Activated T-cell treated with anti-CD3 and anti-CD28 coated beads, Interleukin-2, amount 50 U/mL, for 1 hour (primary cell): ENCODE measurements around the gene SLC41A2.
A peak's percentile ranks its signal among the peaks of the same experiment; 100 is the strongest.
"Not testable (repeated sequence)": the region's sequence is repeated elsewhere in the genome, so short reads cannot be mapped to it uniquely, and the experiment has no call there.

Source experiments
- DNase-seq: peaks from one replicate; pipeline ENCODE4 v3.0.0-alpha.2; 2020

SLC41A2 gene, protein sequence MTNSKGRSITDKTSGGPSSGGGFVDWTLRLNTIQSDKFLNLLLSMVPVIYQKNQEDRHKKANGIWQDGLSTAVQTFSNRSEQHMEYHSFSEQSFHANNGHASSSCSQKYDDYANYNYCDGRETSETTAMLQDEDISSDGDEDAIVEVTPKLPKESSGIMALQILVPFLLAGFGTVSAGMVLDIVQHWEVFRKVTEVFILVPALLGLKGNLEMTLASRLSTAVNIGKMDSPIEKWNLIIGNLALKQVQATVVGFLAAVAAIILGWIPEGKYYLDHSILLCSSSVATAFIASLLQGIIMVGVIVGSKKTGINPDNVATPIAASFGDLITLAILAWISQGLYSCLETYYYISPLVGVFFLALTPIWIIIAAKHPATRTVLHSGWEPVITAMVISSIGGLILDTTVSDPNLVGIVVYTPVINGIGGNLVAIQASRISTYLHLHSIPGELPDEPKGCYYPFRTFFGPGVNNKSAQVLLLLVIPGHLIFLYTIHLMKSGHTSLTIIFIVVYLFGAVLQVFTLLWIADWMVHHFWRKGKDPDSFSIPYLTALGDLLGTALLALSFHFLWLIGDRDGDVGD

DNA sequence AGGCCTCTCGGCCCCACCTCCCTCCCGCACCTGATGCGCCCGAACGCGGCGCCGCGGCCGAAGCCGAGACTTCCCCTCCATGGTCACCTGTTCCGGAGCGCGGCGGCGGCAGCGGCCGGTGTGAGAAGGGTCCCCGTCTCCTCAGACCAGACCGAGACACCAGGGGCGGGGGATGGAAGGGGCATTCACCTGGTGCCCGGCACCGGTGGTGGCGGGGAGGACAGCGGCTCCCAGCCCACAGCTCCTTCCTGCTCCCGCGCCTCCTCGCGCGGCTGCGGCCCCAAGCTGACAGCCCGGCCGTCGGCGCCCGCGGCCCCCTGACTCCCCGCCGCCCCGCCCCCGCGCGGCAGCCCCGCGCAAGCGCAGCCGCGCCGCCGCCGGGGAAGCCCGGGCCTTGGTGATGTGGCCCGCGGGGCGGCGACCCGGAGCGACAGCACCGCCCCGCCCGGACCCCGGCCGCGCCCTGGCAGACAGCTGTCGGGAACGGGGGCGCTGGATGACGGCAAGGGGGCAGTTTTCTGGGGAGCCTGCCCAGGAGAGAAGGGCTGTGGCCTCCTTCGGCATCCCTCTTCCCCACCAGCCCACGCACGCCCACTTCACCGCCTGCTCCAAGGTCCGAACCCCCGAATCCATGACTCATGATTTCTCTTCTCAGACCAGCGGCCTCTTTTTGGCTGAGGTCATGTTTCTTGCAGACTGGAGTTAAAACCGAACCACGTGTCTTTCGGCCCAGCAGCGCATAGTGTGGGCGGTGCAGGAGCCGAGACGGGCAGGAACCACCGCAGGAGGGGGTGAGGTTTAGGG lies at the start of gene SLC41A2:
SLC41A2 (minus strand) TSS at position 290 of the 804 bp plus-strand sequence. CDS start 29,763 bp downstream, outside the sequence.
- DNase-seq, result peak; percentile 83

DNA sequence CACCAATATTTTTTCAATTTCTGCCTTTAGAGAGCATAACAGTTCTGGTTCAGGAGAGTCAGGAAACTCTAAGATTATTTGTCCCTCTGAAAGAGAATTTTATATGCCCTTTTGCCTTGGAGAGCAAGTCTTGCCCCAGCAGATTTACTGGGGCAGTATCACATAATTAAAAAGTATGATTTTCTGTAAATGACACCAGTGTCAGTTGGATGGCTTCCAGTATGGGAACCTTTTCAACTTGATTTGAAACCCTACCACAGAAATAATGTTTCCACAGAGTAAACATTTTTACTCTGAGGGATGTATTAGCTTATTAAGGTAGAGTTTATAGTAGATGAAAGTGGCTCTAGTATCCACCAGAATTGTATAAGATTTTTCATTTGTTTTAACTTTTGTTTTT lies 43.4 kb upstream of the SLC41A2 start:
- DNase-seq, result no peak

DNA sequence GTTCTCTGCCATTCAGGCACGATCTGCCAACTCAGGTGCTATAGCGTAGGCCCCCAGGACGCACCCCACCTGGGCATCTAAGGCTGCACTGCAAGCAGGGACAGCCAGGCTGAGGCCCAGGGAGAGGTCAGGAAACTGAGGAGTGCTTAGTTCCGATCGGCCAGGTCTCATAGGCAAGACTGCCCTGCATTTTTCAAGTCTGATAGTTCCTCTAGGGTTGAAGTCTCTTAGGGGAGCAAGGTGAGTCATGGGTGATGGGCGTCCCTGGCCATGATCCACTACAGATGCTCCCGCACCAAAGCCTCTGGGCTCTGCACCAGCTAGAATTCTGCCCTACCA lies 41.2 kb upstream of the SLC41A2 start:
- no peak for DNase-seq

DNA sequence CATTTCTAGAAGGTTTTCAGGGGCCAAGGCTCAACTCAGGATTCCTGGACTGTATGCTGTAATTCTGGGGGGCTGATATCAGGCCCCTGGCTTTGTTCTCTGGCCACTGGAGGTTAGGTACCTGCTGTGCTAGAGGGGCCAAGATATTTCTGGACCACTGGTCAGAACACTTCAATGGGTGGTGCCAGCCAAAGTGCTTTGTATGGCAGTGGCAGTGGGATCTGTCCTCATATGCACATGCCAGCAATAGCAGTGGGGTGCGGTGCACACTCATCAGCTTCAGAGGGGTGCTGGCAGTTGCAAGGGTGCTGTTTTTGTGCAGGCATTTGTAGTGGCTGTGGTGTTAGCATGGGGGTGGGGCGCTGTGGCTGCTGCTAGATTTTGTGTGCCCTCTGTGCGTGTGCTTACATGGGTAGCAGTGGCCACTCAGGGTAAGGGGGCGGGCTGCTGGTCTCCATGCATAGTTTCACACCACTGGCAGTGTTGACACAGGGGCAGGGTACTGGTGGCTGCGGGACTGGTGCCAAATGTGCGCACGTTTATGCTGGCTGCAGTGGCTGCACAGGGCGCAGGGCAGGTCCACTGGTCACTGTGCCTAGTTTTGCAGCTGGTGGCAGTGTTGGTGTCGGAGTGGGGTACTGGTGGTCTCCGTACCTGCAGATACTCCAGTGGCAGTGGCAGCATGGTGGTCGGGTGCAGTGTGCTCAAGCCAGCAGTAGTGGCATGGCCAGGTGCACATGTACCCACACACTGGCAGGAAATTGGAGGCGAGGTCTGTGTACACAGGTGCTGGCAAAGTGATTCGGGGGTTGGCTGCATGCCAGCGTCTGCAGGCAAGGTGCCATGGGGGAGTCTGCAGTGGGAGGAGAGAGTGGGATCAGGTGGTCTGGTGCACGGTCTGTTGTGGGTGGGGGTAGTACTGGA lies 40.6 kb upstream of the SLC41A2 start:
- DNase-seq, result no peak

DNA sequence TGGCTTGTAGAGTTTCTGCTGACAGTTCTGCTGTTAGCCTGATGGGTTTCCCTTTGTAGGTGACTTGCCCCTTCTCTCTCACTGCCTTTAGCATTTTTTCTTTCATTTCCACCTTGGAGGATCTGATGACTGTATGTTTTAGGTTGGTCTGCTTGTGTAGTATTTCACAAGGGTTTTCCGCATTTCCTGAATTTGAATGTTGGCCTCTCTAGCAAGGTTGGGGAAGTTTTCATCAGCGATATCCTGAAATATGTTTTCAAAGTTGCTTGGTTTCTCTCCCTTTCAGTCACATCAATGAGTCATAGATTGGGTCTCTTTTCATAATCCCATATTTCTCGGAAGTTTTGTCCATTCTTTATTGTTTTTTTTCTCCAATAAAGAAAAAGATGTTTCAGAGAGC lies 39.5 kb upstream of the SLC41A2 start:
- DNase-seq, result no peak

DNA sequence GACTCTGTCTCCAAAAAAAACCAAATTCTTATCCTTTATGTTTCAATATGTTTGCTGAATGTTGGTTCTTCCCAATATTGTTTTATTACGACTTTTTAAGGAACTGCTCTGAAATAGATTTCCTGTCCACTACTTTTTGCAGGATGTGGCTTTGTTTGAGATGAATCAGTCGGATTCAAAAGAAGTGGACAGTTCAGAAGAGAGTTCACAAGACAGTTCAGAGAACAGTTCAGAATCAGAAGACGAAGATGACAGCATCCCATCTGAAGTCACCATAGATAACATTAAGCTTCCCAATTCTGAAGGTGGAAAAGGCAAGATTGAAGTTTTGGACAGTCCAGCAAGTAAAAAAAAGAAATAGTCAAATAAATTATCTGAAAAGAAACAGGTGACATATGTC lies 36.2 kb upstream of the SLC41A2 start:
- no peak for DNase-seq

DNA sequence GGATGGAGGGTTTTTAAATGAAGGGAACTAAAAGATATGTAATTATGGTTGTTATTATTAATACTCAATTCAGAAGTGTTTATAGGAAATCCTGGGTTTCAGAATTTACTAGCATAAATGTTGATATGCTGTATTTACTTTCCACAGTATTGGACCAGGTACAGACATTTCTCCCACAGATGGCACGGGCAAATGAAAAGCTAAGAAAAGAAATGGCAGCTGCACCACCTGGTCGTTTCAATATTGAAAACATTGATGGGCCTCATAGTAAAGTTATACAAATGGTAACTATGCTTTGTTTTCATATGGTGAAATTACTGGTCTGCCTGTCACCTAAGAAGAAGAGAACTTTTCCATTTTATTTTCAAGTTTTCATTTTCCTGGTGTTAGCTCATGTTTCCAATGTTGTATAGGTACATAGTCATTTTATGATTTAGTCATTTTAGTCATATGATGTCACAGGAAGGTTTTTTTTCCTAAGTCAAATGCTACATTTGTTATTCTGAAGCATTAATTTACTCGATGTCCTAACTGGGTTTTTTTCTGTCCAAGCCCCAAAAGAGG lies 33.6 kb upstream of the SLC41A2 start:
- DNase-seq, result no peak

DNA sequence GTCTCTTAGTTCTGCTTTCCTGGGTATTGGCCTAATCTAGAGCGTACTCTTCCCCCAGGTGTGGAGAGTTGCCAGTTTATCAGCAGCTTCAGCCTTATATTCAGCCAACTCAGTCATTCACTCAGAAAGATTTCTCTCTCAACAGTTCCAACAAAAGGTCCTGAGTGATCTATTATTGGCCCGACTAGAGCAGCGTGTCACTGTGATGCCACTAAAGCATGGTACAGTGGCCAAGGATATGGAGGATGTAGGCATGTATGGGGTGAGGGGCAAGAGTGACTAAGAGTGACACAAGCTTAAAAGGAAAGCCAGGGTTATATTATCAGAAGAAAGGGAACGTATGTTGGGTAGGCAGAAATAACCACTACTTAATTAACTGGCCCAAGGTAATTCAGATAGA lies 32.9 kb upstream of the SLC41A2 start:
- no peak for DNase-seq

DNA sequence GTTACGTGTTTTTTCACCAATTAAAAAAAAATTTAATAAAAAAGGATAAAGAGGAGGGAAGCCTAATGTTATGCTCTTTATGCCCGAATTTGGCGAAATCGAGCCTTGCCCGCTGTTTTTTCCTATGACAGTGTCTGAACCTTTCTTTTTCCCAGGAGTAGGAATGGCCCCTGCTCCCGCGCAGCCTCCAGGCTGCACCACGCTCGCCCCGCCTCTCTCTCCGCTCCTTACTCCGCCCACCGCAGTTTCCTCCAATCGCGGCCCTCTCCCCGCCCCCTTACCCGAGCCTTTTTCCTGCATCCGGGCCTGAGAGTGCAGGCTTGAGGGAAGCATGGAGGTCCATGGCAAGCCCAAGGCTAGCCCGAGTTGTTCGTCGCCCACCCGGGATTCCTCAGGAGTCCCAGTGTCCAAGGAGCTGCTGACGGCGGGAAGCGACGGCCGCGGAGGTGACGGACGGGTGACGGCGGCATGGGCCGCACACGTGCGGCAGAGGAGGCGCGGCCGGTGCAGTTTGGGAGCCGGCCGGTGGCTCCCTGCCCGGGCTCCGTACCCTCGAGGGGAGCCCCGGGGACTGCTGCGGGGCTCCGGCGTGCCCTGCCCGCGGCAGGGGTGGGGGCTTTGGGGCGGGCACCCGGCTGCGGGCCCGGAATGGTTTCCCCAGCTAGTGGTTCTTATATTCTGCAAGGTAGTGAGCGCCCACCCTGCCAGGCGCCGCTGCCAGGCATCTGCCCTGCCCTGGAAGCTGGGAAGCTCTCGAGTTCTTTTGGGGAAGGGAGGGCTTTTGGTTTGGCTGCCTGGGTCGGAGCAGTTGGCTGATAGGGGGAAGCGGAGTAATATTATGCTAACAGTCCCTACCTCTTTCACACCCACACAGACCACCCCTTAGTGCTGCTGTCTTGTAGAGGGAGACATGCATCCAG lies 28.2 kb upstream of the SLC41A2 start, which contains the start of gene NOPCHAP1:
NOPCHAP1 (plus strand) TSS at position 295 of the 920 bp plus-strand sequence; CDS start at position 332, 37 bp downstream.
- peak; percentile 86 for DNase-seq

DNA sequence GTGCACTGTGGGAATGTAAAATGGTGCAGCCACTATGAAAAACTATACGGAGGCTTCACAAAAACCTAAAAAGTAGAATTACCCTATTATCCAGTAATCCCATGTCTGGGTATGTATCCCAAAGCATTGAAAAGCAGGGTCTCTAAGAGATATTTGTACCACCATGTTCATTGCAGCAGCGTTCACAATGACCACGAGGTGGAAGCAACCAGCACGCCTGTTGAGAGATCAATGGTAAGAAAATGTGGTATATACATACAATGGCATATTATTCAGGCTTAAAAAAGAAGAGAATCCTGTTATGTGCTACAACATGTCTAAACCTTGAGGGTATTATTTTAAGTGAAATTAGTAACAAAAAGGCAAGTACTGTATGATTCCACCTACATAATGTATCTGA lies 27.1 kb upstream of the SLC41A2 start:
- no peak for DNase-seq

DNA sequence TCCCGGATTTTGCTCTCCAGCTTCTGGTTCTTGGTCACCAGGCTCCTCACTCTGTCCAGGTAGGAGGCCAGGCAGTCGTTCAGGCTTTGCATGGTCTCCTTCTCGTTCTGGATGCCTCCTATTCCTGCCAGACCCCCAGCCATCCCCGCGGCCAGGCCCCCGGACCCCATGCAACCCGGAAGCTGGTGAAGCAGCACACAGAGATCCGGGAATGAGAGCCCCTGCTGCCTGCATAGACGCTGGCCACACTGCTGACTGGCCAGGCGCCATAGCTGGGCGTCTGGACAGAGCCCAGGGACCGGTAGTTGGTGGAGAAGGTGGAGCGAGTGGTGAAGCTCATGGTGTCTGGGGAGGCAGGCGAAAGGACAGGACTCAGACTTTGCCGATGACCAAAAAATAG lies 19.6 kb upstream of the SLC41A2 start:
- DNase-seq, result not testable (repeated sequence)

DNA sequence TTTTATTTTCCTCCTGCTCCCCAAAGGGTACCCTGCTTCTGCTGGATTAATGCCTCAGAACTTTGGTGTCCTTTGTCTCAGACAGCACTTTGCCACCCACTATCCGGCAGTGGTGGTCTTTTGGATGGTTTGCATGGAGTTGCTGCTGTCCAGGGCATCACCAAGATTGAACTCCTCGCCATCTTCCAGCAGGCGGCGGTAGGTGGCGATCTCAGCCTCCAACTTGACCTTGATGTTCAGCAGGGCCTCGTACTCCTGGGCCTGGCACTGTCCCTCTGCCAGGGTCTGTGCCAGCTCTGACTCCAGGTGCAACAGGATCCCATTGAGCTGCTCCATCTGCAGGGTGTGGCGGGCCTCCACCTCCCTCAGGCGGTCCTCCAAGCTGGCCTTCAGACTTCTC lies 18.6 kb upstream of the SLC41A2 start:
- DNase-seq, result no peak

DNA sequence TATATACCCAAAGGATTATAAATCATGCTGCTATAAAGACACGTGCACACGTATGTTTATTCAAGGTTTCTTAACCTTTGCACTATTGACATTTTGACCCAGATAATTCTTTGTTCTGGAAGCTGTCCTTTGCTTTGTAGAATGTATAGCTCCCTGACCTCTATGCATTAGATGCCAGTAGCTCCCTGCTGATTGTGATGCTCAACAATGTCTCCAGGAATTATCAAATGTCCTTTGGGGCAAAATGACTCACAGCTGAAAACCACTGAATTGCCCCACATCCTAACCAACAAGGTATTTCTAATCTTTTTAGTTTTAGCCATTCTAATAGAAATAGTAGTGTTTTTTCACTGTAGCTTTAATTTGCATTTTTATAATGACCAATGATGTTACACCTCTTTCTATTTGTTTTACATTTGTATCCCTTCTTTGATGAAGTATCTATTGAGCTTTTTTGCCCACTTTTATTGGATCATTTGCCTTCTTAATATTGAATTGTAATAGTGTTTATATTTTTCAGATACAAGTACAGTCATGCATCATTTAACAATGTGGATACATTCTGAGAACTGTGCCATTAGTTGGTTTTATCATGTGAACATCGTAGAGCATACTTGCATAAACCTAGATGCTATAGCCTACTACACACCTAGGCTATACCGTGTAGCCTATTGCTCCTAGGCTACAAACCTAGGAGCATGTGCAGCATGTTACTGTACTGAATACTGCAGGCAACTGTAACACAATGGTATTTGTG lies 17.7 kb upstream of the SLC41A2 start:
- no peak for DNase-seq

DNA sequence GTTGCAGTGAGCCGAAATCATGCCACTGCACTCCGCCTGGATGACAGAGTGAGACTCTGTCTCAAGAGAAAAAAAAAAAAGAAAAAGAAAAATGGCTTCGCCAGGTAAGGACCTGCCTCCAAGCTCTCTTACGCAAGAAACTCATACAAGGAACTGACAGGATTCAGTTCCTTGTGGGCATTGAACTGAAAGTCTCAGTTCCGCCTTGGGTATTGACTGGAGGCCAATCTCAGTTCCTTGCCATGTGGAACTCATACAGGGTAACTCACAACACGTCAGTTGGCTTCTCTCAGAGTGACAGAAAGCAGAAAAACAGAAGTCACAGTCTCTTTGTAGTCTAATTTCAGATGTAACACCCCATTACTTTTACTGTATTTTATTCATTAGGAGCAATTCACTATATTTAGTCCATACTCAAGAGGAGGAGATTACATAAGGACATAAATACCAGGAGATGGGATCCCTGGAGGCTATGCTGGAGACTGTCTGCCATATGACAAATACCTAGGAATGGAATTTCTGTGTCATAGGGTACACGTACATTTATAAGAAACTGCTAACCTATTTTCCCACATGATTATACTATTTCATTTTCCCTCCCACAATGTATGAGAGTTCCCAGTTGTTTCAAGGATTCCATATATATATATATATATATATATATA lies 16.7 kb upstream of the SLC41A2 start:
- no peak for DNase-seq

DNA sequence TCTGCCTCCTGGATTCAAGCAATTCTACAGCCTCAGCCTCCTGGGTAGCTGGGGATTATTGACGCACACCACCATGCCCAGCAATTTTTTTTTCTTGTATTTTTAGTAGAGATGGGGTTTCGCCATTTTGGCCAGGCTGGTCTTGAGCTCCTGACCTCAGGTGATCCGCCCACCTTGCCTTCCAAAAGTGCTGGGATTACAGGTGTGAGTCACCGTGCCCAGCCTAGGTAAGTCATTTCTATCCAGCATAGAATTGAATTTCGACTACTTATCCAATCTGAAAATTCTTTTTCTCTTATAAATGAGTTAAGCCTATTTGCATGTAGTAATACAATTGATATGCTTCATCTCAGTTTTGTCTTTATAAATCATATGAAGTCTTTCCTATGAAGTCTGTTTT lies 15.2 kb upstream of the SLC41A2 start:
- no peak for DNase-seq

DNA sequence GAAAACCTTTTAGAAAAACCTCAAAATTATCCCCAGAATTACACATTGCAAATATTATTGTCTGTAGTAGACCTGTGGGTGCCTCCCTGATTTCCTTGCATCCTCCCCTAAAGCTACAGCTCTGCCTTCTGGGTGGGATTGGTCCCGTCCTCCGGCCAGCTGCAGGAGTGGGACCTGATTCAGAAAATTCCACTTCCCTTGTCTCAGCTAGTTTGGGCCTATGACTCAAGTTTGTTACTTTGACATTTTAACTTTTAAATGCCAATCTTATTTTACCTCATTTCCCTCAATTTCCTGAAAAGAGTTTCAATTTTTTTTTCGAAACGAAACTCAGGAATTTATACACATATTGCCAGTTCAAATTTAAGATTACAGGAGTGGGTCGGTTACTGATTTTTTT lies 13.2 kb upstream of the SLC41A2 start:
- DNase-seq, result no peak

DNA sequence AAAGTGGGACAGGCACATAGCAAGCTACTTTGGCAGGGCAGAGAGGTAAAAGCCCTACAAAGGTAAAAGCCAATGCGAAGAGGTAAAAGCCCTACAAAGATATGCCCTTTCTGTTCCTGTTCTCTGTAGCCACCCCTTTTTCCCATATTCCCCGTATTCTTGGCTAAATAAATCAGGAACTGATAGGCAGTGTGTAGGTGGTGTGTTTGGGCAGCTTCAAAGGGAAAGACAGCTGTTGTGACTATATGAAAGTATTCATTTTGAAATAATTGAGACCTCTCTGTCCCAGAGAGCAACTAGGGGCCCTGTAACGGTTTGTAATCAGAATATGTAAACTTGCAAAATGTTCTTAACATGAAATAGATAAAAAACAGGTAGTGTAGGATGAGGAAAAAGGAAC lies 11.3 kb upstream of the SLC41A2 start:
- DNase-seq, result no peak

DNA sequence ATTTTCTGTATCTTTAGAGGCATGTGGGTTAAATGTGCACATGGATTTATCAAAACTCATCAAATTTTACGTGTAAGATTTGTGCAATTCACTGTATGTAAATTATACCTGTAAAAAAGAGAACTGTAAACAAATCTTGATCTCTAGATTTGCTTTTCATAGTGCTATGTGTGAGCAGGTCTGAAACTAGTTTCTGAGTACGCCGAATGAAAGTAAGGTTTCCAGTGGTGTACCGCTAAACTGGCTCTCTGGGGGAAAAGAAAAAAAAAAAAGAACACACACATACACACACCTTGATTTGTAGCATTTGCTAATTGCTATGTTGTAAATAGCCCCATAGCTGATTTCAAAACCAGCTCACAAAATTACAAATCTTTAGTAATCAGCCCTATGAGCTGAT lies 8.6 kb upstream of the SLC41A2 start:
- DNase-seq, result no peak

DNA sequence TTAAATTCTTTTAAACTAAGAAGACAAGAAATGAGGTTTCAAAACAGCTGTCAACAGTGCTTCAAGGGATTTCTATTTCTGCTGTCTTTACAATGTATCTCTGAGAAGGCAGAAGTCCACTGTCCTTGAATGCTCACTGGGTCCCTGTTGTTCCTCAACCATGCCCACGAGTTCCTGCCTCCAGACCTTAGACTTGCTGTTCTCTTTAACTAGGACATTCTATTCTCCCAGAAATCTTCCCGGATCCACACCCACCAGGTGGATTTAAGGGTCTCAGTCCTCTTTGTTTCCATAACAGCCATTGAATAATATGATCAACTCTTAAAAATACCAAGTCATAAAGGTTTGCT lies 6.7 kb upstream of the SLC41A2 start:
- no peak for DNase-seq
